ENCODE results near the gene MPO.

Gene MPO

GRCh38 chr17:58229384-58229783 lies 51.4 kb downstream of the MPO start:
- Histone ChIP-seq H3K79me2 (ENCODE audit: control insufficient read depth, low read length) (no peaks in the 10 kb centered on the region), H3F3A (ENCODE audit: control insufficient read depth, insufficient read depth) (no peaks in the 10 kb centered on the region), H3K4me1 (ENCODE audit: control insufficient read depth, low read length) (no peaks in the 10 kb centered on the region), H3K4me3 (ENCODE audit: low read length) (no peak overlapping the region), H3K4me2 (ENCODE audit: low read length) (no peak overlapping the region), H3K9me2 (replicated peaks; ENCODE audit: control insufficient read depth, low read length) (no peaks in the 10 kb centered on the region), H3K36me3 (ENCODE audit: control insufficient read depth, low read length) (no peaks in the 10 kb centered on the region), H4K20me1 (ENCODE audit: control insufficient read depth, insufficient read depth, low read depth, low read length) (no peaks in the 10 kb centered on the region), H3K27ac (ENCODE audit: low read depth, low read length) (no peak overlapping the region), H3K9me3 (ENCODE audit: control insufficient read depth, insufficient read depth, low read length) (no peaks in the 10 kb centered on the region), H3K27me3 (ENCODE audit: control insufficient read depth, low read length) (peaks cover 31% of the 10 kb centered on the region)
- TF ChIP-seq EZH2phosphoT487 (IDR thresholded peaks at IDR 0.05; ENCODE audit: borderline replicate concordance, low read length), result no peak
- TF ChIP-seq, protein P1, sequence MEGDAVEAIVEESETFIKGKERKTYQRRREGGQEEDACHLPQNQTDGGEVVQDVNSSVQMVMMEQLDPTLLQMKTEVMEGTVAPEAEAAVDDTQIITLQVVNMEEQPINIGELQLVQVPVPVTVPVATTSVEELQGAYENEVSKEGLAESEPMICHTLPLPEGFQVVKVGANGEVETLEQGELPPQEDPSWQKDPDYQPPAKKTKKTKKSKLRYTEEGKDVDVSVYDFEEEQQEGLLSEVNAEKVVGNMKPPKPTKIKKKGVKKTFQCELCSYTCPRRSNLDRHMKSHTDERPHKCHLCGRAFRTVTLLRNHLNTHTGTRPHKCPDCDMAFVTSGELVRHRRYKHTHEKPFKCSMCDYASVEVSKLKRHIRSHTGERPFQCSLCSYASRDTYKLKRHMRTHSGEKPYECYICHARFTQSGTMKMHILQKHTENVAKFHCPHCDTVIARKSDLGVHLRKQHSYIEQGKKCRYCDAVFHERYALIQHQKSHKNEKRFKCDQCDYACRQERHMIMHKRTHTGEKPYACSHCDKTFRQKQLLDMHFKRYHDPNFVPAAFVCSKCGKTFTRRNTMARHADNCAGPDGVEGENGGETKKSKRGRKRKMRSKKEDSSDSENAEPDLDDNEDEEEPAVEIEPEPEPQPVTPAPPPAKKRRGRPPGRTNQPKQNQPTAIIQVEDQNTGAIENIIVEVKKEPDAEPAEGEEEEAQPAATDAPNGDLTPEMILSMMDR (IDR thresholded peaks at IDR 0.05; ENCODE audit: low read depth, low read length, poor library complexity, severe bottlenecking), result no peak

- H3K27me3 ChIP-seq (ENCODE audit: control insufficient read depth, low read length), result peaks cover 28% of the 10 kb centered on the region
- H3K4me3 ChIP-seq (ENCODE audit: low read length), result no peak overlapping the region
- H3K4me2 ChIP-seq (ENCODE audit: low read length), result no peak overlapping the region
Observed at GRCh38 chr17:58228679-58229078, 52.1 kb downstream of the MPO start.

GRCh38 chr17:58227733-58228132 lies 53.0 kb downstream of the MPO start:
- no peaks in the 10 kb centered on the region for H4K20me1 ChIP-seq (ENCODE audit: control insufficient read depth, insufficient read depth, low read depth, low read length)
- no peak overlapping the region for H3K27ac ChIP-seq (ENCODE audit: low read depth, low read length)
- no peak overlapping the region for H3K4me2 ChIP-seq (ENCODE audit: low read length)
- no peaks in the 10 kb centered on the region for H3K36me3 ChIP-seq (ENCODE audit: control insufficient read depth, low read length)
- peaks cover 28% of the 10 kb centered on the region for H3K27me3 ChIP-seq (ENCODE audit: control insufficient read depth, low read length)
- H3K4me3 ChIP-seq (ENCODE audit: low read length), result no peak overlapping the region
- H3K9me3 ChIP-seq (ENCODE audit: control insufficient read depth, insufficient read depth, low read length), result no peaks in the 10 kb centered on the region
- H3K9me2 ChIP-seq (replicated peaks; ENCODE audit: control insufficient read depth, low read length), result no peaks in the 10 kb centered on the region
- H3K79me2 ChIP-seq (ENCODE audit: control insufficient read depth, low read length), result no peaks in the 10 kb centered on the region
- TF ChIP-seq, protein P1 (IDR thresholded peaks at IDR 0.05; ENCODE audit: low read depth, low read length, poor library complexity, severe bottlenecking), result no peak
- no peak for TF ChIP-seq EZH2phosphoT487 (IDR thresholded peaks at IDR 0.05; ENCODE audit: borderline replicate concordance, low read length)
- no peaks in the 10 kb centered on the region for H3K4me1 ChIP-seq (ENCODE audit: control insufficient read depth, low read length)
- no peaks in the 10 kb centered on the region for H3F3A ChIP-seq (ENCODE audit: control insufficient read depth, insufficient read depth)

More at GRCh38 chr17:58228679-58229078, 52.1 kb downstream of the MPO start:
- Histone ChIP-seq H3K9me3 (ENCODE audit: control insufficient read depth, insufficient read depth, low read length) (no peaks in the 10 kb centered on the region), H3K27ac (ENCODE audit: low read depth, low read length) (no peak overlapping the region), H3K79me2 (ENCODE audit: control insufficient read depth, low read length) (no peaks in the 10 kb centered on the region), H3K4me1 (ENCODE audit: control insufficient read depth, low read length) (no peaks in the 10 kb centered on the region), H3F3A (ENCODE audit: control insufficient read depth, insufficient read depth) (no peaks in the 10 kb centered on the region), H4K20me1 (ENCODE audit: control insufficient read depth, insufficient read depth, low read depth, low read length) (no peaks in the 10 kb centered on the region), H3K9me2 (replicated peaks; ENCODE audit: control insufficient read depth, low read length) (no peaks in the 10 kb centered on the region), H3K36me3 (ENCODE audit: control insufficient read depth, low read length) (no peaks in the 10 kb centered on the region)
- TF ChIP-seq EZH2phosphoT487 (IDR thresholded peaks at IDR 0.05; ENCODE audit: borderline replicate concordance, low read length), result no peak
- TF ChIP-seq, protein P1 (IDR thresholded peaks at IDR 0.05; ENCODE audit: low read depth, low read length, poor library complexity, severe bottlenecking), result no peak
